Activated T-cell treated with anti-CD3 and anti-CD28 coated beads, Interleukin-2, amount 50 U/mL, for 48 hours (primary cell): ENCODE data around the gene HOXC12.

Experiments
- DNase-seq, 2 experiments: peaks; one replicate each; pipeline ENCODE4 v3.0.0-alpha.2; 2020

HOXC12 gene

GRCh38 chr12:53954694-53955035, at the start of gene HOXC12:
Gene HOXC12 (plus strand): TSS chr12:53954903. CDS start chr12:53954930, 27 bp downstream.
- DNase-seq: no peak

GRCh38 chr12:53907103-53907502, 47.6 kb upstream of the HOXC12 start:
- DNase-seq: no peak

- DNase-seq: no peak
These were observed 37.7 kb upstream of the HOXC12 start for GRCh38 chr12:53916788-53917655.

GRCh38 chr12:53924521-53925405, 29.9 kb upstream of the HOXC12 start:
- no peak for DNase-seq

GRCh38 chr12:53927220-53928029, 27.3 kb upstream of the HOXC12 start:
- DNase-seq: no peak

- DNase-seq: no peak
These were observed 26.5 kb upstream of the HOXC12 start for GRCh38 chr12:53928054-53928835.

- DNase-seq: no peak
These were observed 25.2 kb upstream of the HOXC12 start for GRCh38 chr12:53929527-53929926.

GRCh38 chr12:53930591-53931255, 24.0 kb upstream of the HOXC12 start:
- no peak for DNase-seq

- no peak for DNase-seq
These were observed 22.7 kb upstream of the HOXC12 start for GRCh38 chr12:53931844-53932581.

GRCh38 chr12:53932915-53933314, 21.8 kb upstream of the HOXC12 start:
- DNase-seq: no peak

GRCh38 chr12:53935383-53936341, 19.0 kb upstream of the HOXC12 start:
- no peak for DNase-seq

GRCh38 chr12:53937099-53937498, 17.6 kb upstream of the HOXC12 start:
- no peak for DNase-seq

- no peak for DNase-seq
These were observed 16.9 kb upstream of the HOXC12 start for GRCh38 chr12:53937596-53938325.

GRCh38 chr12:53938326-53939140, 16.2 kb upstream of the HOXC12 start, which contains the start of gene HOXC13:
Gene HOXC13 (plus strand): TSS chr12:53938831. CDS start chr12:53938907, 76 bp downstream.
- peak; percentile 71 to 73 for DNase-seq

GRCh38 chr12:53939141-53940108, 15.3 kb upstream of the HOXC12 start:
- DNase-seq: no peak

- DNase-seq: no peak
These were observed 14.2 kb upstream of the HOXC12 start for GRCh38 chr12:53940443-53941014.
